Measurements from ENCODE around the gene GBE1.

DNA sequence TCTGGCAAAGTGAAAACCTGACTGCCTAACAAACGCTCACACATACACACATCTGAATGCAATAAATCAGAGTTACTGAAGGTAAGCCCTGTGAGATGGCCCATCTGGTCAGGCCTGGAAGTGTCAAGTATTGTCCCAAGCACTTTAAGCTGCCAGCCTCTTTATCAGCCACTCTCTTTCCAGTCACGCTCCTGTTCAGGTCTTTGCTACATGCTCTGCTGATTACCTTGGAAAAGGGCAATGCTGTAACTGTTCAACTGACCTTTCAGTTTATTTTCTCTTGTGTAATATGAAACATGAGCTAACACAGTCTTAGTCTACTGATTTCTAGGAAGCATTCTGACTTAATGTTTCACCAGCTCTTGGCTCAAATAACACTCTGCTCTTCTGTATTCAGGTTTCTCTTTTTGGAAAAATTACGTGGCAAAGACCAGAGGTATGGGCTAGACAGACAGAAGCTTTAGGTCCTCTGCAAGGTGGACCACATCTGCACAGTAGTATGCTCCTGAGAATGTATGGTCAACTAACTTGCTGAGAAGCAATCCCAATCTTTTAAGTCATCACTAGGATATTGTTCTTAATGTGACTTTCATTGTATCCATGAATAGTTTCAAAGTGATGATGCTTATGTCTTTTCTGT, 44.5 kb downstream of the GBE1 start:
- TF ChIP-seq, protein P1, sequence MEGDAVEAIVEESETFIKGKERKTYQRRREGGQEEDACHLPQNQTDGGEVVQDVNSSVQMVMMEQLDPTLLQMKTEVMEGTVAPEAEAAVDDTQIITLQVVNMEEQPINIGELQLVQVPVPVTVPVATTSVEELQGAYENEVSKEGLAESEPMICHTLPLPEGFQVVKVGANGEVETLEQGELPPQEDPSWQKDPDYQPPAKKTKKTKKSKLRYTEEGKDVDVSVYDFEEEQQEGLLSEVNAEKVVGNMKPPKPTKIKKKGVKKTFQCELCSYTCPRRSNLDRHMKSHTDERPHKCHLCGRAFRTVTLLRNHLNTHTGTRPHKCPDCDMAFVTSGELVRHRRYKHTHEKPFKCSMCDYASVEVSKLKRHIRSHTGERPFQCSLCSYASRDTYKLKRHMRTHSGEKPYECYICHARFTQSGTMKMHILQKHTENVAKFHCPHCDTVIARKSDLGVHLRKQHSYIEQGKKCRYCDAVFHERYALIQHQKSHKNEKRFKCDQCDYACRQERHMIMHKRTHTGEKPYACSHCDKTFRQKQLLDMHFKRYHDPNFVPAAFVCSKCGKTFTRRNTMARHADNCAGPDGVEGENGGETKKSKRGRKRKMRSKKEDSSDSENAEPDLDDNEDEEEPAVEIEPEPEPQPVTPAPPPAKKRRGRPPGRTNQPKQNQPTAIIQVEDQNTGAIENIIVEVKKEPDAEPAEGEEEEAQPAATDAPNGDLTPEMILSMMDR (IDR thresholded peaks at IDR 0.05): no peak
- no peak for TF ChIP-seq POLR2A (IDR thresholded peaks at IDR 0.05)
